ENCODE data around the gene ZNF579. TPM values are rescaled to one million over a fixed set of nuclear protein-coding genes. Genes with fewer than 3 reads are reported as not detected.

Gene ZNF579
- total and polyA plus RNA-seq, 4 donors, result 0.63 to 13.1 (median 12.7) TPM

DNA sequence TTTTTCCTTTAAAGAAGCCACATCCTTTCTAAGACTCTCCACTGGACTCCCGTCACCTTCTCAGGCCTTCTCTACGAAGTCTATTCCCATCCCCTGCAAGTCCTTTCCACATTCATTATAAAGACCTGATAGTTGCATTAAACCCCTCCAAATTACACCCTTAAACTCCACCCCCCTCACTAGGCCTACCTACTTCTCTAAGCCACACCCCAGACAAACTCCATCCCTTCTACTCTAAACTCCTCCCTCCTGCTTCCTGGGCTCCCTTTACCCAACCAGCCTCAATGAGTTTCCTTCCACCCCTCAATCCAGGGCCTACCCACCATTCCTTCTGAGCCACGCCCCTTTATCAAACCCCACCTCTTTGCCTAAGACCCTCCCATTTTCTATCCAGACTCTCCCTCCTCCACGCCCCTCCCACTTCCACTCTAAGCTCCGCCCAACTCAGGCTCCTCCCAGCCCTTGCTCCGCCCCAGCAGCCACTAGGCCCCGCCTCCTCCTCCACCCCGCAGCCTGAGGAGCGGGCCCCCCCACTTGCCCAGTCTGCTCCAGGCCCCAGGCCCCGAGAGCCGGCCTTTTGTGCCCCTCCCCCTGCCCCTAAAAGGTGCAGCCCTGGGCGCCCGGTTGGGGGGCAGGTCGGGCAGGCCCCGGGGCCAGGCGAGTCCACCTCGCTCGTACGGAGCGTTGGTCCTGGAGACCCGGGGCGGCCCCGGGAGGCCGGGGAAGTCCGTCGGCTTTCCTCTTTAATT is 18.2 kb upstream of the ZNF579 start:
- peak overlapping the region; percentile 70 to 82 for H3K4me3 ChIP-seq (ENCODE audit: low read length in 2 of 2)
- peak overlapping the region; percentile 60 to 83 for H3K27ac ChIP-seq (ENCODE audit: low read depth in 1 of 2, low read length in 2 of 2)
- no peaks in the 10 kb centered on the region for H3K27me3 ChIP-seq (ENCODE audit: control insufficient read depth in 1 of 2, insufficient read depth in 2 of 2, low read length in 1 of 2)
- DNase-seq (peak; percentile 95 to 97), ATAC-seq (ENCODE audit: low FRiP score) (peak; percentile 92)
- no peaks in the 10 kb centered on the region for H3K9me3 ChIP-seq (ENCODE audit: control insufficient read depth, low read length)
- H3K4me1 ChIP-seq (ENCODE audit: control insufficient read depth in 1 of 2, insufficient read depth in 2 of 2, low read length in 2 of 2), result no peaks in the 10 kb centered on the region
- intact Hi-C loops (cut with DNase I), result loop anchor here in 1 of 2 donors (1.0 kb wide), 1 partner anchor 12 kb away; no protein-coding TSS in a partner anchor
- WGBS, 2 donors, result 6 to 7% methylated on average over 26 of the region's 26 CpGs
- H3K36me3 ChIP-seq (ENCODE audit: control insufficient read depth in 1 of 2, insufficient read depth in 2 of 2, low read length in 1 of 2), result peaks cover 0 to 3% of the 10 kb centered on the region in 2 donors

GRCh38 chr19:55598034-55598433 is 17.4 kb upstream of the ZNF579 start:
- H3K36me3 ChIP-seq (ENCODE audit: control insufficient read depth in 1 of 2, insufficient read depth in 2 of 2, low read length in 1 of 2), result peaks cover 0 to 3% of the 10 kb centered on the region in 2 donors
- 74 to 88% methylated on average over 9 of the region's 9 CpGs for WGBS, 2 donors
- intact Hi-C loops (cut with DNase I), result no loop called here
- ATAC-seq (ENCODE audit: low FRiP score), result no peak
- H3K9me3 ChIP-seq (ENCODE audit: control insufficient read depth, low read length), result no peaks in the 10 kb centered on the region
- no peaks in the 10 kb centered on the region for H3K4me1 ChIP-seq (ENCODE audit: control insufficient read depth in 1 of 2, insufficient read depth in 2 of 2, low read length in 2 of 2)
- DNase-seq, result no peak
- H3K4me3 ChIP-seq (ENCODE audit: low read length in 2 of 2), result no peak overlapping the region
- no peaks in the 10 kb centered on the region for H3K27me3 ChIP-seq (ENCODE audit: control insufficient read depth in 1 of 2, insufficient read depth in 2 of 2, low read length in 1 of 2)
- no peak overlapping the region for H3K27ac ChIP-seq (ENCODE audit: low read depth in 1 of 2, low read length in 2 of 2)

- no peak for ATAC-seq (ENCODE audit: low FRiP score)
- H3K36me3 ChIP-seq (ENCODE audit: control insufficient read depth in 1 of 2, insufficient read depth in 2 of 2, low read length in 1 of 2), result peaks cover 0 to 3% of the 10 kb centered on the region in 2 donors
- intact Hi-C loops (cut with DNase I), result no loop called here
Measured at GRCh38 chr19:55597501-55597921, 16.9 kb upstream of the ZNF579 start.

DNA sequence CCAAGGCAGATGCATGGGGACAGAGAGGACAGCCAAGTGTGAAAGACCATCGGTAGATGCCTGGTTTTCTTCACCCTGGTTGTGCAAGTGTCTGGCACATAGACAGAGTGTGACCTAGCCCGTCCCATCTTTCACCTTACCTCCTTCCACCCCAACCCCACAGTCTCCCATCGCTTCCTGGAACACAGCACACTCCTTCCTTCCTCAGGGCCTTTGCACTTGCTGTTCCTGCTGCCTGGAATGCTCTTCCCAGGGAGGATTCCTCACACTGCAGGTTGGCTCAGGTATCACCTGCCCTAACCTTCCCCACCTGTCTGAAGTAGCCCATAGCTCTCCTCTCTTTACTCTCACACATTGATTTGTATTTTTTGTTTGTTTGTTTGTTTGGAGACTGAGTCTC is 15.7 kb upstream of the ZNF579 start:
- Histone ChIP-seq H3K36me3 (ENCODE audit: control insufficient read depth in 1 of 2, insufficient read depth in 2 of 2, low read length in 1 of 2) (peaks cover 0 to 3% of the 10 kb centered on the region in 2 donors), H3K4me1 (ENCODE audit: control insufficient read depth in 1 of 2, insufficient read depth in 2 of 2, low read length in 2 of 2) (no peaks in the 10 kb centered on the region), H3K9me3 (ENCODE audit: control insufficient read depth, low read length) (no peaks in the 10 kb centered on the region), H3K27ac (ENCODE audit: low read depth in 1 of 2, low read length in 2 of 2) (no peak overlapping the region), H3K27me3 (ENCODE audit: control insufficient read depth in 1 of 2, insufficient read depth in 2 of 2, low read length in 1 of 2) (no peaks in the 10 kb centered on the region), H3K4me3 (ENCODE audit: low read length in 2 of 2) (no peak overlapping the region)
- DNase-seq (no peak), ATAC-seq (ENCODE audit: low FRiP score) (no peak)
- intact Hi-C loops (cut with DNase I), result no loop called here
- WGBS, 2 donors, result 92 to 94% methylated on average over 3 of the region's 3 CpGs

More at GRCh38 chr19:55597501-55597921, 16.9 kb upstream of the ZNF579 start:
- 91 to 96% methylated on average over 26 to 30 of the region's 30 CpGs for WGBS, 2 donors
- no peak overlapping the region for H3K4me3 ChIP-seq (ENCODE audit: low read length in 2 of 2)
- H3K4me1 ChIP-seq (ENCODE audit: control insufficient read depth in 1 of 2, insufficient read depth in 2 of 2, low read length in 2 of 2), result no peaks in the 10 kb centered on the region
- H3K9me3 ChIP-seq (ENCODE audit: control insufficient read depth, low read length), result no peaks in the 10 kb centered on the region
- DNase-seq, result peak in 1 of 2 donors; percentile 78
- H3K27ac ChIP-seq (ENCODE audit: low read depth in 1 of 2, low read length in 2 of 2), result no peak overlapping the region
- H3K27me3 ChIP-seq (ENCODE audit: control insufficient read depth in 1 of 2, insufficient read depth in 2 of 2, low read length in 1 of 2), result no peaks in the 10 kb centered on the region

- no peak for DNase-seq
- Histone ChIP-seq H3K4me1 (ENCODE audit: control insufficient read depth in 1 of 2, insufficient read depth in 2 of 2, low read length in 2 of 2) (no peaks in the 10 kb centered on the region), H3K4me3 (ENCODE audit: low read length in 2 of 2) (no peak overlapping the region), H3K9me3 (ENCODE audit: control insufficient read depth, low read length) (no peaks in the 10 kb centered on the region), H3K36me3 (ENCODE audit: control insufficient read depth in 1 of 2, insufficient read depth in 2 of 2, low read length in 1 of 2) (peaks cover 0 to 3% of the 10 kb centered on the region in 2 donors), H3K27me3 (ENCODE audit: control insufficient read depth in 1 of 2, insufficient read depth in 2 of 2, low read length in 1 of 2) (no peaks in the 10 kb centered on the region), H3K27ac (ENCODE audit: low read depth in 1 of 2, low read length in 2 of 2) (no peak overlapping the region)
- ATAC-seq (ENCODE audit: low FRiP score), result no peak
- intact Hi-C loops (cut with DNase I), result no loop called here
- WGBS, 2 donors, result 89% methylated on average over 4 of the region's 4 CpGs
Measured at GRCh38 chr19:55594996-55595545, 14.4 kb upstream of the ZNF579 start.

DNA sequence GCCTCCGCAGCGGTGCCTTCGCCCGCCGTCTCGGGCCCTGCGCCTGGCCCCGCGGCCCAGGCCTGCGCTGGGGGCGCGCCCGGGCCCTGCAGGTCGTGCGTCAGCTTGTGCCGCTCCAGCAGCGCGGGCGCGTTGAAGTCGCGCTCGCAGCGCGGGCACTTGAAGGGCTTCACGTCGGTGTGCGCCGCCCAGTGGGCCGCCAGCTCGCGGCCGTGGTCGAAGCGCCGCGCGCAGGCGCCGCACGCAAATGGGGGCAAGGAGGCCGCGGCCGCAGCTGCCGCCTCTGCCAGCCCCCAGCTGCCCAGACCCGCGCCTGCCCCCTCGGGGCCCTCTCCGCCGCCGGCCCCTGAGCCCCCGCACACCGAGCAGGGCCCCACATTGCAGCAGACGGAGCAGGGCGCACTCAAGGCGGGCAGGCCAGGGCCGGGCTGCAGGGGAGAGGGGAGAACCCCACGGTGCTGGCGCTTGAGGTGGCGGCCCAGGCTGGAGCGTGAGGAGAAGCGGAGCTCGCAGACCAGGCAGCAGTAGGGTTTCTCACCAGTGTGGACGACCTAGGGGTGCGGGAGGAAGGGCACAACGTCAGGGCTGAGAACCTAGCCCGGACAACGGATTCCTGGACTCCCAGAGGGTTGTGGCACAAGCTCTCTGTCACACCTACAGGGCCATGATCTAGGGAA is 12.6 kb upstream of the ZNF579 start:
- DNase-seq, result no peak
- Histone ChIP-seq H3K9me3 (ENCODE audit: control insufficient read depth, low read length) (no peaks in the 10 kb centered on the region), H3K27ac (ENCODE audit: low read depth in 1 of 2, low read length in 2 of 2) (no peak overlapping the region), H3K27me3 (ENCODE audit: control insufficient read depth in 1 of 2, insufficient read depth in 2 of 2, low read length in 1 of 2) (no peaks in the 10 kb centered on the region), H3K4me3 (ENCODE audit: low read length in 2 of 2) (no peak overlapping the region), H3K36me3 (ENCODE audit: control insufficient read depth in 1 of 2, insufficient read depth in 2 of 2, low read length in 1 of 2) (peaks cover 0 to 3% of the 10 kb centered on the region in 2 donors), H3K4me1 (ENCODE audit: control insufficient read depth in 1 of 2, insufficient read depth in 2 of 2, low read length in 2 of 2) (no peaks in the 10 kb centered on the region)
- no peak for ATAC-seq (ENCODE audit: low FRiP score)
- intact Hi-C loops (cut with DNase I), result no loop called here
- WGBS, 2 donors, result 77 to 78% methylated on average over 66 to 68 of the region's 68 CpGs

DNA sequence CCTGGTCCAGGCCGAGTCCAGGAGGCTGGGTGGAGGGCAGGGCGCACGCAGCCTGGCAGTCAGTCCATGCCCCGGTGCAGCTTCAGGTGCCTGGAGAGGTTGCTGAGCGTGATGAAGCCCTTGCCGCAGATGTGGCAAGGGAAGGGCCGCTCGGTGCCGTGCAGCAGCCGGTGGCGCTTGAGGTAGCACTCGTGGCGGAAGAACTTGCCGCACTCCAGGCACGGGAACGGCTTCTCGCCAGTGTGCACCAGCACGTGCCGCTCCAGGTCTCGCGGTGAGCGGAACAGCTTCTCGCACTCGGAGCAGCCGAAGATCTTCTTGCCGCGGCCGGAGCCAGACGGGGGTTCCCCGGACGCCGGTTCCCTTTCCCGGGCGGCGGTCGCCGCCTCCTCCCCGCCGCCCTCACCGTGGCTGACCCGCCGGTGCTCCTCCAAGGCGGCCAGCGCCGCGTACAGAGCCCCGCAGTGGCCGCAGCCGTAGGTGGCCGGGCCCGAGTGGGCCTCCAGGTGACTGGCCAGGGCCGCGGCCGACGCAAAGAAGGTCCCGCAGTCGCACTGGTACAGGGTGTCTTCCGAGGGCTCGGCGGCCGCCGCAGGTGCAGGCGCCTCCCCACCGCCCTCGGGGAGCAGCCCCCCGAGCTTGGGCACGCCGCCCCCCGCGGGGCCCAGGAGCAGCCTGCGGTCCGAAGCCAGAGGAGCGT is 11.9 kb upstream of the ZNF579 start:
- DNase-seq (no peak), ATAC-seq (ENCODE audit: low FRiP score) (no peak)
- intact Hi-C loops (cut with DNase I), result no loop called here
- 83 to 85% methylated on average over 56 to 73 of the region's 73 CpGs for WGBS, 2 donors
- Histone ChIP-seq H3K27me3 (ENCODE audit: control insufficient read depth in 1 of 2, insufficient read depth in 2 of 2, low read length in 1 of 2) (no peaks in the 10 kb centered on the region), H3K27ac (ENCODE audit: low read depth in 1 of 2, low read length in 2 of 2) (no peak overlapping the region), H3K36me3 (ENCODE audit: control insufficient read depth in 1 of 2, insufficient read depth in 2 of 2, low read length in 1 of 2) (peaks cover 0 to 3% of the 10 kb centered on the region in 2 donors), H3K9me3 (ENCODE audit: control insufficient read depth, low read length) (no peaks in the 10 kb centered on the region), H3K4me3 (ENCODE audit: low read length in 2 of 2) (no peak overlapping the region), H3K4me1 (ENCODE audit: control insufficient read depth in 1 of 2, insufficient read depth in 2 of 2, low read length in 2 of 2) (no peaks in the 10 kb centered on the region)

GRCh38 chr19:55591555-55591954 is 10.9 kb upstream of the ZNF579 start:
- no peaks in the 10 kb centered on the region for H3K27me3 ChIP-seq (ENCODE audit: control insufficient read depth in 1 of 2, insufficient read depth in 2 of 2, low read length in 1 of 2)
- no peaks in the 10 kb centered on the region for H3K4me1 ChIP-seq (ENCODE audit: control insufficient read depth in 1 of 2, insufficient read depth in 2 of 2, low read length in 2 of 2)
- ATAC-seq (ENCODE audit: low FRiP score), result no peak
- no peaks in the 10 kb centered on the region for H3K9me3 ChIP-seq (ENCODE audit: control insufficient read depth, low read length)
- DNase-seq, result no peak
- intact Hi-C loops (cut with DNase I), result no loop called here
- no peak overlapping the region for H3K4me3 ChIP-seq (ENCODE audit: low read length in 2 of 2)
- 82 to 86% methylated on average over 10 of the region's 10 CpGs for WGBS, 2 donors
- H3K36me3 ChIP-seq (ENCODE audit: control insufficient read depth in 1 of 2, insufficient read depth in 2 of 2, low read length in 1 of 2), result peaks cover 0 to 3% of the 10 kb centered on the region in 2 donors
- H3K27ac ChIP-seq (ENCODE audit: low read depth in 1 of 2, low read length in 2 of 2), result no peak overlapping the region
